HG03342 (cell line): Measurements from ENCODE around the gene PIK3R4.

Source experiments
- ATAC-seq: cut with Tn5 transposase; IDR thresholded peaks from one replicate; pipeline ENCODE4 v1.9.1; 2021; ENCODE audit warnings: mild to moderate bottlenecking, moderate library complexity; ENCODE audit not compliant: unreplicated experiment

The PIK3R4 gene

DNA sequence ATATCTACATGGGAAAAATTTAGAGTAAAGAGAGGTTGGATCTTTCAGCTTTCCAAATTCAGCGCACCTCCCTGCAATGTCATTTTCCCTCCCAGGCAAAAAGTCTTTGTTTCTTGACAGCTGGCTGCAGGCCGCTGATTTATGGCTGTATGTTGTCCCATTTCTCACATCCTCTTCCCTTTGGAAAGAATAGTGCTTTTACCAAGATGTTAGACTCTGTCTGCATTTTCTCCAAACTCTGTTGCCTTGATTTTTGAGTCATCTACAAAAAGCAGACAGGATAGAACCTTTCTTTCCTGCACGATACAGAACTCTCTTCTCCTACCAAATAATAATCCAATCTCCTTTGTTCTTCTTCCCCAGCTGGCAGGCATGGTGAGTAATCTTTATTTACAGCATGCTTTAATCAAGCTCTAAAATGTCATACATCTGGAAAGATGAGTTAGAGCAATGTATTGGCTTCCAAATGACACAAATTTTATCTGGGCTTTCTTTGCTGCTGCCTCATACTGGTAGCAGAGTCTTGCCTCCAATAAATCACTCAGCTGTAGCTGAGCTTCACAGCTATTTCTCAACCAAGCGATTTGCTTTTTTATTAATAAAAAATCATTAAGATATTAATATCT lies 101.9 kb downstream of the PIK3R4 start:
- ATAC-seq = no peak

- no peak for ATAC-seq
These were observed 106.6 kb downstream of the PIK3R4 start for GRCh38 chr3:130640027-130640426.

GRCh38 chr3:130636480-130637234 lies 110.0 kb downstream of the PIK3R4 start:
- ATAC-seq = no peak

DNA sequence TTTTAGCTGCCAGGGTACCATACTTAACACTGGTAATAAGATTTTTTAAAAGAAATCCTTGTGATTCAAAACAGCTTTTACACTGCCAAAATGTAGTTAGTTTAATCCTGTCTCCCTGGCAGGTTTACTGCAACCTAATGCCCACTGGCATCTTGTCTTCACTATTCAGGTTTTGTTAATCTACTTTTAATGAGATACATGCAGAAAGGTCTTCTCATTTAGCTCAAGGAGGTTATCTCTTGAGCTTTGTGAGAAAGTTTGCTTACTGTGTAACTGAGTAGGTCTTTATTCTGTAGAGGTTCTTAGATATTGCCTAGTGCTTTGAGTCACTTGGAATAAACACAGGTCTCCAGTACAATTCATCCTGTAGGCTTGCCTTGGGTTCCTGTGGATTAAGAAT lies 110.7 kb downstream of the PIK3R4 start:
- ATAC-seq = no peak

- ATAC-seq = no peak
These were observed 111.3 kb downstream of the PIK3R4 start for GRCh38 chr3:130635285-130635684.
